Uterus (tissue), 2 donors: Measurements from ENCODE around the gene NEK9.

Source experiments
- POLR2A ChIP-seq, 2 donors: fragments of 450-650 bp; IDR thresholded peaks; one replicate each; pipeline ENCODE4 v1.6.1; 2016; ENCODE audit warnings: antibody characterized with exemption in 2 of 2, mild to moderate bottlenecking in 1 of 2, moderate library complexity in 1 of 2
- TF ChIP-seq, protein P1 (sequence below), 4 experiments: fragments of 200-600 bp in 2 of 4; fragments of 450-650 bp in 2 of 4; sonication (generic) in 2 of 4; IDR thresholded peaks; one replicate each; pipeline ENCODE4 v1.5.1; 2016 to 2019; ENCODE audit warnings: antibody characterized with exemption in 4 of 4, mild to moderate bottlenecking in 2 of 4, moderate library complexity in 1 of 4

DNA sequence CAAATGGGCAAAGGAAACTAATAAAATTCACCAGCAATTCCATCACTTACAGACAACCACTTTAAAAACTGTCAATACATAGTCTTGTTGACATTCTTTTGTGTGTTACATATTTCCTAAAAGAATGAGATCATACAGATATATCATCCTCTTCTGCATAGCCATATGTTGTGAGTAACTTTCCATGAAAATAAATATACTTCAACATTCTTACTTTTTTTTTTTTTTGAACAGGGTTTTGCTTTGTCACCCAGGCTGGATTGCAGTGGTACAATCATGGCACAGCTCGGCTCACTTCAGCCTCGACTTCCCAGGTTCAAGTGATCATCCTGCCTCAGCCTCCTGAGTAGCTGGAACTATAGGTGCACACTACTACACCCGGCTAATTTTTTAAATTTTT lies 36.5 kb downstream of the NEK9 start:
- TF ChIP-seq, protein P1, sequence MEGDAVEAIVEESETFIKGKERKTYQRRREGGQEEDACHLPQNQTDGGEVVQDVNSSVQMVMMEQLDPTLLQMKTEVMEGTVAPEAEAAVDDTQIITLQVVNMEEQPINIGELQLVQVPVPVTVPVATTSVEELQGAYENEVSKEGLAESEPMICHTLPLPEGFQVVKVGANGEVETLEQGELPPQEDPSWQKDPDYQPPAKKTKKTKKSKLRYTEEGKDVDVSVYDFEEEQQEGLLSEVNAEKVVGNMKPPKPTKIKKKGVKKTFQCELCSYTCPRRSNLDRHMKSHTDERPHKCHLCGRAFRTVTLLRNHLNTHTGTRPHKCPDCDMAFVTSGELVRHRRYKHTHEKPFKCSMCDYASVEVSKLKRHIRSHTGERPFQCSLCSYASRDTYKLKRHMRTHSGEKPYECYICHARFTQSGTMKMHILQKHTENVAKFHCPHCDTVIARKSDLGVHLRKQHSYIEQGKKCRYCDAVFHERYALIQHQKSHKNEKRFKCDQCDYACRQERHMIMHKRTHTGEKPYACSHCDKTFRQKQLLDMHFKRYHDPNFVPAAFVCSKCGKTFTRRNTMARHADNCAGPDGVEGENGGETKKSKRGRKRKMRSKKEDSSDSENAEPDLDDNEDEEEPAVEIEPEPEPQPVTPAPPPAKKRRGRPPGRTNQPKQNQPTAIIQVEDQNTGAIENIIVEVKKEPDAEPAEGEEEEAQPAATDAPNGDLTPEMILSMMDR (IDR thresholded peaks at IDR 0.05) = no peak
- TF ChIP-seq POLR2A (IDR thresholded peaks at IDR 0.05) = no peak
